Fibroblast of pulmonary artery (primary cell): ENCODE data around the gene CLEC20A.

Experiments
- DNase-seq: peaks from one replicate; pipeline ENCODE4 v3.0.0-alpha.2; 2010; ENCODE audit warnings: low read depth
- H3K4me3 ChIP-seq: replicated peaks from 2 replicates; pipeline ENCODE4 v1.5.1; 2011; ENCODE audit warnings: low read depth, mild to moderate bottlenecking, control low read depth, low read length, moderate library complexity
- TF ChIP-seq, protein P1 (sequence below): IDR thresholded peaks from 2 replicates; pipeline ENCODE4 v1.5.1; 2011; ENCODE audit warnings: mild to moderate bottlenecking, control low read depth, low read length, inconsistent platforms; ENCODE audit errors: missing control alignments

Gene CLEC20A

DNA sequence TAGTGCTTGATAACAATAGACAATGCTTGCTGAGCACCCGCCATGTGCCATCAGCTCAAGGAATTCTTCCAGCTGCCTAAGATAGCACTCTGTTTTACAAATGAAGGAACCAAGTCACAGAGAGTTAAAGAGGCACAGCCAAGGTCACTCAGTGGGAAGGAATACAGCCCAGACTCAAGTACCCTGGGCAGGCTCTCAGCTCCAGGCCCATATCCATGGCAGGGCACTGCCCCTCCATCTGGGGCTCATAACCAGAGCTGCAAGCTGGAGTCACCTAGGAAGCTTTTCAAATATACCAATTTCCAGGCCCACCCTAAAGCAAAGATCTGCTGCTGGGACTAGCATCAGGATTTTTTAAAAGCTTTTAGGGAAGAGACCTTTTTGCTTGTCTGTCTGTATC is 1.6 kb downstream of the CLEC20A start:
- TF ChIP-seq, protein P1, sequence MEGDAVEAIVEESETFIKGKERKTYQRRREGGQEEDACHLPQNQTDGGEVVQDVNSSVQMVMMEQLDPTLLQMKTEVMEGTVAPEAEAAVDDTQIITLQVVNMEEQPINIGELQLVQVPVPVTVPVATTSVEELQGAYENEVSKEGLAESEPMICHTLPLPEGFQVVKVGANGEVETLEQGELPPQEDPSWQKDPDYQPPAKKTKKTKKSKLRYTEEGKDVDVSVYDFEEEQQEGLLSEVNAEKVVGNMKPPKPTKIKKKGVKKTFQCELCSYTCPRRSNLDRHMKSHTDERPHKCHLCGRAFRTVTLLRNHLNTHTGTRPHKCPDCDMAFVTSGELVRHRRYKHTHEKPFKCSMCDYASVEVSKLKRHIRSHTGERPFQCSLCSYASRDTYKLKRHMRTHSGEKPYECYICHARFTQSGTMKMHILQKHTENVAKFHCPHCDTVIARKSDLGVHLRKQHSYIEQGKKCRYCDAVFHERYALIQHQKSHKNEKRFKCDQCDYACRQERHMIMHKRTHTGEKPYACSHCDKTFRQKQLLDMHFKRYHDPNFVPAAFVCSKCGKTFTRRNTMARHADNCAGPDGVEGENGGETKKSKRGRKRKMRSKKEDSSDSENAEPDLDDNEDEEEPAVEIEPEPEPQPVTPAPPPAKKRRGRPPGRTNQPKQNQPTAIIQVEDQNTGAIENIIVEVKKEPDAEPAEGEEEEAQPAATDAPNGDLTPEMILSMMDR: no peak
- no peak overlapping the region for H3K4me3 ChIP-seq
- no peak for DNase-seq

DNA sequence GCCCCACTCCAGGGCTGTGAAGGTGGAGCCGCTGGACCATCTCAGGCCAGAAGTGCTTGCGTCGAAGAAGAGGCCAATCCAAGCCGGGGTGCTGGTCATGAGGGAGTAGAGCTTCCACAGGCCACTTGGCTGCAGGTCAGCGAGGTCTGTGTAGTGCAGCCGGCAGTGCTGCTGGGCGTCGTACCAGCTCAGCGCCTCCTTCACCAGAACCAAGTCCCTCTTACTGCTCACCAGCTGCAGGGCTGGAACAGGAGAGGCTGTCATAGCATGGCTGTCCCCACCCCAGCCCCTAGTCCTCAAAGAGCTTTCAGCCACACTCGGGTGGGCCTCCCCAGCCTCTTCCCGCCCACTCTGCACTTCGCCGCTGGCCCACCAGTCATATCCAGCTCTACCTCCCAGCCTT is 2.2 kb downstream of the CLEC20A start:
- no peak for DNase-seq

DNA sequence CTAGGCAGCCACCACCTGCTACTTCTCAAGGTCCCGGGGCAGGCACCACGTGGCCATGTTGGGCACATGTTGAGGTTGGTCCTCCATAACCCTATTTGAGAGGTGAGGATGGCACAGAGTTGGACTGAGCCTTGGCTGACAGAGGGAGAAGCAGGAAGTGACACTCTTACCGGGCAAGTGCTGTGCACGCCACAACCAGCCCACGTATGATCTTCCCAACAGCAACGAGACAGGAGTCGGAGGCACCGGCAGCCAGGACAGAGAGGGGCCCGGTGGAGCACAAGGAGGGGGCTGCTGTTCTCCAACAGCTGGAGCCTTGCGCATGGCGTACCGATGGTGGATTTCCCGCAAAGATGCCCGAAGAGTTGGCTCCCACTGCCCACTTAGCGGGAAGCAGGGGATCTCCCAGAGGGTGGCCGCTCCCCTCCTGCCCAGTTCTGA is 3.4 kb downstream of the CLEC20A start:
- TF ChIP-seq, protein P1: no peak

More for the DNA sequence above, 2.2 kb downstream of the CLEC20A start:
- no peak overlapping the region for H3K4me3 ChIP-seq
- TF ChIP-seq, protein P1: no peak

DNA sequence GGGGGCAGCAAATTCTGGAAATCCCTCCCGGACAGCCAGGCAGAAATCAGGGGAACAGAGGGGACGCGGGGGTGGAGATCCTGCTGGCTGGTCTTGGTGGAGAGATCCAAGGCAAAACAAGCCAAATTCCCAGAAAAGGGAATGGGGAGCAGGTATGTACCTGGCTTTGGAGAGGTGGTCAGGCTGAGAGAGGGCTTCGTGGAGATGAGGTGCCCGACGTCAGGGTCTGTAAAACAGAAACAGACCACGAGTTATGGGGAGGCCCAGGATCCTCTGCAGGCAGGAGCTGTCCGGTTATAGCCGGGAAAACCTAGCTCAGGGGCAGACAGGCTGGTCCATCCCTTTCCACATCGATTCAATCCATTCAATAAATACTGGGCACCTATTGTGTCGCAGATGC is 4.4 kb downstream of the CLEC20A start:
- no peak for DNase-seq
- H3K4me3 ChIP-seq: no peak overlapping the region
- TF ChIP-seq, protein P1: no peak

More for the DNA sequence above, 3.4 kb downstream of the CLEC20A start:
- no peak for DNase-seq
- no peak overlapping the region for H3K4me3 ChIP-seq

DNA sequence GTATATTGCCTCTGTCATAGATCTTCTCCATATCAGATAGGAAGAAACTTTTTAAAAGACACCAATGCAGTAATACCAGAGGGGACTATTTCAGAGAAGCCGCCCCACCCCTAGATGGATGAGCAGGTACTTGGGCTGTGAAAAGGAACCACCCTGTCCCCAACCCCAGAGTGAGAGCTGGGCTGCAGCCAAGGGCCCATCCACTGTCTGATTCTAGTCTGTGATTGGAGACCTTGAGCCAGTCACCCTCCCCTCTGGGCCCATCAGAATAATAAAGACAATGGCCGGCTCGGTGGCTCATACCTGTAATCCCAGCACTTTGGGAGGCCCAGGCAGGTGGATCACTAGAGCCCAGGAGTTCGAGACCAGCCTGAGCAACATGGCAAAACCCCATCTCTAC is 5.0 kb downstream of the CLEC20A start:
- H3K4me3 ChIP-seq: no peak overlapping the region
- TF ChIP-seq, protein P1: no peak
- no peak for DNase-seq

DNA sequence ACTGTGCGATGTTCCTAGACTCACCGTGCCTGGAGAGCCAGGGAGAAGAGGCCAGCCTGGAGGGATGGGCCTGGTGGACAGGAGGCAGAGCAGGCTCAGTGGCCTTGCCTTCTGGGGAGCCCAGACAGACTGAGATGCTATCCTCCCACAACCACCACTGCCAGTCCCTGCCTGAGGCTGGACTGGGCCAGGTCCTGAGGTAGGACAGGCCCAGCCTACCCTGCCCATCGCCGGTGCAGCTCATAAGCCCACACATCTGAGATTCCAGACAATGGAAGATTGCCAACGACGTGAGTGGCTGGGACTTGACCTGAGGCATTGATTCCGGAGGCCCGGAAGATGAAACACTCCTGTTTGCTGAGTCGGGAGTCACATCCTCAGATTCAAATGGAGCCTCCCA is 5.8 kb downstream of the CLEC20A start:
- DNase-seq: no peak
- H3K4me3 ChIP-seq: no peak overlapping the region
- TF ChIP-seq, protein P1: no peak

DNA sequence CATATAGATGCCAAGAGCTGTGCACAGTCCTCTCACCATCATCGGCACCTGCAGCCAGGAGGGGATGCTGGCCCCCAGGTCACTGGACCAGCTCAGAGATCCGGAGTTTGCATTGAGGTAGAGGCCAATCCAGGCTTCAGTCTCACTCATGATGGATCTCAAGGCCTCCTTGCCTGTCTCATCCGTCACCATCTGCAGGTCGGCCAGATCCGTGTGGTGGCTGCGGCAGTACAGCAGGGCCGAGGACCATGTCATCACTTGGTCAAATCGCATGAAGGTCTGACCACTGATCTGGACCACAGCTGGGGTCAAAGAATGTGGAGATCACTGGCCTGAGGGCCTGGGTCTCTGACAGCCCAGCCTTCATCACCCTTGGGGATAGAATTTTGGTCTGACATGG is 6.6 kb downstream of the CLEC20A start:
- no peak overlapping the region for H3K4me3 ChIP-seq
- TF ChIP-seq, protein P1: no peak
- no peak for DNase-seq
